IMR-90 (cell line): ENCODE data around the gene ILF3. TPM values are rescaled to one million over a fixed set of nuclear protein-coding genes. Genes with fewer than 3 reads are reported as not detected.
A peak's percentile ranks its signal among the peaks of the same experiment; 100 is the strongest.

Experiments
- ATAC-seq: fragments of 200-7000 bp; cut with Tn5 transposase; 2 replicates; pipeline ENCODE4 v1.9.1; 2020; ENCODE audit warnings: low read depth, mild to moderate bottlenecking, moderate library complexity
- BruUV-seq: library from RNA; stranded (reverse); fragments of 400-500 nt; replicated peaks from 2 replicates; lab custom pipeline; 2021; lab: Mats Ljungman, UMichigan
- CTCF ChIA-PET: fragments of 300-600 bp; formaldehyde crosslinking; extraction: SDS; loops from one replicate; lab custom pipeline; 2021; ENCODE audit warnings: antibody characterized with exemption; lab: Yijun Ruan, JAX
- POLR2A ChIA-PET: fragments of 300-600 bp; sonication (Branson Sonifier 250); formaldehyde crosslinking; loops from one replicate; lab custom pipeline; 2022; ENCODE audit warnings: antibody characterized with exemption; ENCODE audit not compliant: unreplicated experiment; lab: Charles Lee
- DNase-seq: peaks from one replicate; pipeline ENCODE4 v3.0.0; 2013
- H2AFZ ChIP-seq: replicated peaks from 2 replicates; pipeline ENCODE3; 2013; ENCODE audit warnings: low read length, mild to moderate bottlenecking; ENCODE audit not compliant: poor library complexity
- H2AK5ac ChIP-seq: 2 replicates; pipeline ENCODE4 v1.6.1; 2013; ENCODE audit warnings: low read depth, low read length, inconsistent platforms
- H2AK9ac ChIP-seq: replicated peaks from 2 replicates; pipeline ENCODE3; 2013; ENCODE audit warnings: mild to moderate bottlenecking, low read depth, low read length, moderate library complexity; ENCODE audit not compliant: poor library complexity
- H2BK120ac ChIP-seq: 2 replicates; pipeline ENCODE4 v1.6.1; 2013; ENCODE audit warnings: low read depth, low read length, inconsistent platforms
- H2BK15ac ChIP-seq: 3 replicates; pipeline ENCODE4 v1.6.1; 2013; ENCODE audit warnings: low read depth, low read length, inconsistent platforms
- H2BK20ac ChIP-seq: 2 replicates; pipeline ENCODE4 v1.6.1; 2013; ENCODE audit warnings: low read depth, mild to moderate bottlenecking, inconsistent platforms, low read length, moderate library complexity
- H2BK5ac ChIP-seq: 2 replicates; pipeline ENCODE4 v1.6.1; 2013; ENCODE audit warnings: mild to moderate bottlenecking, low read depth, low read length, inconsistent platforms; ENCODE audit not compliant: poor library complexity, severe bottlenecking
- H3K14ac ChIP-seq: replicated peaks from 2 replicates; pipeline ENCODE4 v1.6.1; 2013; ENCODE audit warnings: low read depth, low read length, inconsistent platforms
- H3K18ac ChIP-seq: 2 replicates; pipeline ENCODE4 v1.6.1; 2013; ENCODE audit warnings: low read depth, low read length, control low read depth
- H3K23ac ChIP-seq: 2 replicates; pipeline ENCODE4 v1.6.1; 2013; ENCODE audit warnings: low read depth, low read length, inconsistent platforms
- H3K27ac ChIP-seq: 2 replicates; pipeline ENCODE4 v1.5.1; 2013; ENCODE audit warnings: mild to moderate bottlenecking, control low read depth, low read length; ENCODE audit not compliant: insufficient read depth
- H3K27me3 ChIP-seq: 2 replicates; pipeline ENCODE4 v1.6.1; 2013; ENCODE audit warnings: low read length; ENCODE audit not compliant: control insufficient read depth, insufficient read depth
- H3K36me3 ChIP-seq: 2 replicates; pipeline ENCODE4 v1.6.1; 2013; ENCODE audit warnings: low read length, mixed read lengths; ENCODE audit not compliant: control insufficient read depth, insufficient read depth
- H3K4ac ChIP-seq: 2 replicates; pipeline ENCODE4 v1.6.1; 2013; ENCODE audit warnings: low read depth, low read length, inconsistent platforms
- H3K4me1 ChIP-seq: 2 replicates; pipeline ENCODE4 v1.6.1; 2013; ENCODE audit warnings: low read length, mixed read lengths; ENCODE audit not compliant: control insufficient read depth, insufficient read depth
- H3K4me2 ChIP-seq: 2 replicates; pipeline ENCODE4 v1.6.1; 2013; ENCODE audit warnings: low read depth, mild to moderate bottlenecking, control low read depth, low read length, moderate library complexity
- H3K4me3 ChIP-seq: 2 replicates; pipeline ENCODE4 v1.5.1; 2013; ENCODE audit warnings: low read depth, mild to moderate bottlenecking, control low read depth, low read length, moderate library complexity; ENCODE audit not compliant: insufficient read depth
- H3K56ac ChIP-seq: 2 replicates; pipeline ENCODE4 v1.6.1; 2013; ENCODE audit warnings: low read length, inconsistent platforms; ENCODE audit not compliant: insufficient read depth; ENCODE audit errors: extremely low read depth
- H3K79me1 ChIP-seq, 2 experiments: 2 replicates each; pipeline ENCODE4 v1.6.1; 2013; ENCODE audit warnings: low read length in 2 of 2, inconsistent platforms in 1 of 2, low read depth in 1 of 2
- H3K9ac ChIP-seq: 2 replicates; pipeline ENCODE4 v1.6.1; 2013; ENCODE audit warnings: low read depth, low read length, control low read depth
- H3K9me1 ChIP-seq: 2 replicates; pipeline ENCODE4 v1.6.1; 2013; ENCODE audit warnings: low read length, inconsistent platforms; ENCODE audit not compliant: insufficient read depth
- H3K9me3 ChIP-seq: 2 replicates; pipeline ENCODE4 v1.6.1; 2013; ENCODE audit warnings: low read length; ENCODE audit not compliant: control insufficient read depth, insufficient read depth
- H4K20me1 ChIP-seq: 2 replicates; pipeline ENCODE4 v1.6.1; 2013; ENCODE audit warnings: low read length, inconsistent platforms; ENCODE audit not compliant: insufficient read depth
- H4K5ac ChIP-seq: 2 replicates; pipeline ENCODE4 v1.6.1; 2013; ENCODE audit warnings: mild to moderate bottlenecking, low read depth, low read length, control low read depth
- H4K8ac ChIP-seq, 2 experiments: 2 replicates each; pipeline ENCODE4 v1.6.1; 2013; ENCODE audit warnings: low read depth in 2 of 2, low read length in 2 of 2, control low read depth in 1 of 2, inconsistent platforms in 1 of 2
- H4K91ac ChIP-seq: 2 replicates; pipeline ENCODE4 v1.6.1; 2013; ENCODE audit warnings: low read depth, low read length, inconsistent platforms; ENCODE audit not compliant: insufficient read depth
- BHLHE40 ChIP-seq: fragments of 150-350 bp; IDR thresholded peaks from 2 replicates; pipeline ENCODE4 v1.6.1; 2016; ENCODE audit warnings: mild to moderate bottlenecking, low read depth, low read length
- CEBPB ChIP-seq: IDR thresholded peaks from 2 replicates; pipeline ENCODE4 v1.6.1; 2012; ENCODE audit warnings: low read depth, low read length, improper control_type of control experiment
- CHD1 ChIP-seq: IDR thresholded peaks from 2 replicates; pipeline ENCODE4 v1.6.1; 2012; ENCODE audit warnings: low read depth, low read length, improper control_type of control experiment
- FOS ChIP-seq: fragments of 150-350 bp; IDR thresholded peaks from 2 replicates; pipeline ENCODE4 v1.6.1; 2016; ENCODE audit warnings: low read depth, low read length
- MAFK ChIP-seq: IDR thresholded peaks from 2 replicates; pipeline ENCODE4 v1.6.1; 2012; ENCODE audit warnings: low read depth, low read length, improper control_type of control experiment
- MAZ ChIP-seq: IDR thresholded peaks from 2 replicates; pipeline ENCODE4 v1.6.1; 2012; ENCODE audit warnings: low read depth, mild to moderate bottlenecking, low read length, improper control_type of control experiment, moderate library complexity, borderline replicate concordance
- MXI1 ChIP-seq: IDR thresholded peaks from 2 replicates; pipeline ENCODE4 v1.6.1; 2012; ENCODE audit warnings: low read depth, mild to moderate bottlenecking, low read length, moderate library complexity, borderline replicate concordance
- NFE2L2 ChIP-seq: fragments of 150-350 bp; IDR thresholded peaks from 2 replicates; pipeline ENCODE4 v1.6.1; 2016; ENCODE audit warnings: low read depth, mild to moderate bottlenecking, low read length
- POLR2A ChIP-seq: IDR thresholded peaks from 2 replicates; pipeline ENCODE4 v1.6.1; 2012; ENCODE audit warnings: mild to moderate bottlenecking, low read depth, low read length
- RAD21 ChIP-seq: IDR thresholded peaks from 2 replicates; pipeline ENCODE4 v1.6.1; 2012; ENCODE audit warnings: low read length, improper control_type of control experiment
- RCOR1 ChIP-seq: IDR thresholded peaks from 2 replicates; pipeline ENCODE4 v1.6.1; 2012; ENCODE audit warnings: mild to moderate bottlenecking, low read length, improper control_type of control experiment; ENCODE audit not compliant: insufficient replicate concordance
- RFX5 ChIP-seq: IDR thresholded peaks from 2 replicates; pipeline ENCODE4 v1.8.0; 2012; ENCODE audit warnings: low read depth, mild to moderate bottlenecking, low read length, moderate library complexity
- SMC3 ChIP-seq: fragments of 150-350 bp; IDR thresholded peaks from 2 replicates; pipeline ENCODE4 v1.6.1; 2016; ENCODE audit warnings: low read depth, mild to moderate bottlenecking, antibody characterized with exemption, low read length, moderate library complexity
- WGBS, 2 experiments: methylation state at CpG; one replicate each; pipeline versions ENCODE4 v1.1.5 to v1.1.7; 2013; ENCODE audit warnings: missing lambda C conversion rate in 2 of 2; ENCODE audit not compliant: insufficient read length in 1 of 2; ENCODE audit errors: extremely low coverage in 2 of 2; 5-methylcytosine and 5-hydroxymethylcytosine counted together
- dilution Hi-C: fragments of 300-500 bp; cut with HindIII; formaldehyde crosslinking; loops from one replicate; pipeline ENCODE4 v1.14.3; 2018; ENCODE audit warnings: low sequenced_read_pairs; ENCODE audit not compliant: unreplicated experiment
- in situ Hi-C: fragments of 300-500 bp; cut with MboI; formaldehyde crosslinking; loops from 3 replicates; pipeline ENCODE4 v1.14.3; 2019; ENCODE audit warnings: low sequenced_read_pairs, inconsistent platforms, mixed read lengths
- intact Hi-C: fragments of 100-400 bp; cut with micrococcal nuclease; formaldehyde crosslinking; loops from 2 replicates; pipeline ENCODE4 v1.10.0; 2022
- polyA plus RNA-seq, 3 experiments: library from polyadenylated mRNA; depleted of rRNA; stranded (reverse); fragments of >200 nt; gene quantifications; 2 replicates each; pipeline ENCODE4 v1.2.3, GENCODE V29; 2012; ENCODE audit warnings: low replicate concordance in 1 of 3
- total RNA-seq: library from RNA; depleted of rRNA; stranded (reverse); fragments of >200 nt; gene quantifications from 2 replicates; pipeline ENCODE4 v1.2.3, GENCODE V29; 2012
- TF ChIP-seq, protein P1 (sequence below): fragments of 150-350 bp; IDR thresholded peaks from 2 replicates; pipeline ENCODE4 v1.6.1; 2017; ENCODE audit warnings: mild to moderate bottlenecking, antibody characterized with exemption, low read length, low read depth
- TF ChIP-seq, protein P2 (sequence below): fragments of 150-350 bp; IDR thresholded peaks from 2 replicates; pipeline ENCODE4 v1.6.1; 2016; ENCODE audit warnings: low read depth, mild to moderate bottlenecking, low read length, moderate library complexity, borderline replicate concordance
- TF ChIP-seq, protein P3 (sequence below): conservative IDR thresholded peaks from 2 replicates; pipeline ENCODE4 v1.5.1; 2012; ENCODE audit warnings: mild to moderate bottlenecking, low read depth, low read length, improper control_type of control experiment

The ILF3 gene
- total and polyA plus RNA-seq, 2 of the 4 experiments (the other 2 are of a cell fraction): 120 to 166 TPM

DNA sequence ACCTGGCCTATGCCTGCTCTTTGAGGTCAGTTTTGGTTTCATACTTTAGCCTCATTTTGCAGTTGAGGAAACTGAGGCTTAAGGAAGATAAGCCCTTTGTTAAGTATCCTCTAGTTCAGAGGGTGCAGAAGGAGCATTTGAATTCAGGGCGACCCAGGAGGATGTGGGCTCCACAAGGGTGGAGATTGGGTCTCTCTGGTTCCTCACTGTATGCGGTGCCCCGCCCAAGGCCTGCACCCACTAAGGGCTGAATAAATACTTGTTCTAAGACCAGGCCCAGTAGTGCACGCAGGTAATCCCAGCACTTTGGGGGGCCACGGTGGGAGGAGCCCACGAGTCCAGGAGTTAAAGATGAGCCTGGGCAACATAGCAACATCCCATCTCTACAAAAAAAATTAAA, 29.6 kb upstream of the ILF3 start:
- H4K5ac ChIP-seq: peak overlapping the region; percentile 10; the same call in 1 of the 2 replicates
- H2BK5ac ChIP-seq: no peak overlapping the region
- H2AK9ac ChIP-seq: peak overlapping the region; percentile 94
- POLR2A ChIA-PET: no interaction called here
- H2AK5ac ChIP-seq: peak overlapping the region; percentile 93
- H2AFZ ChIP-seq: no peak overlapping the region
- CTCF ChIA-PET: no interaction called here
- no peak overlapping the region for H3K9ac ChIP-seq
- H4K8ac ChIP-seq: peak overlapping the region; percentile 90 to 96; a peak in 2 of 4 replicates
- no CpG with 5 or more reads among the region's 6 CpGs for WGBS, 2 experiments
- H3K36me3 ChIP-seq: peaks cover 15% of the 10 kb centered on the region
- intact Hi-C loops (no loop called here), dilution Hi-C loops (no loop called here), in situ Hi-C loops (no loop called here)
- H2BK20ac ChIP-seq: 0 out of 2 replicates have a peak overlapping the region, but pooled peaks have one; percentile 41
- no peak for DNase-seq
- no TSS peak for BruUV-seq
- H3K79me1 ChIP-seq: peaks cover 34 to 69% of the 10 kb centered on the region in 2 experiments
- H4K20me1 ChIP-seq: no peaks in the 10 kb centered on the region; the same call in none of the 2 replicates
- no peaks in the 10 kb centered on the region for H3K9me3 ChIP-seq
- no peak overlapping the region for H4K91ac ChIP-seq
- H3K14ac ChIP-seq: peak overlapping the region; percentile 86; the same call in 1 of the 2 replicates
- peak overlapping the region; percentile 87; the same call in 1 of the 2 replicates for H2BK120ac ChIP-seq
- H3K4ac ChIP-seq: peak overlapping the region; percentile 97
- peak overlapping the region; percentile 93; the same call in 1 of the 2 replicates for H3K4me2 ChIP-seq
- no peak for ATAC-seq
- peaks cover 19% of the 10 kb centered on the region for H3K9me1 ChIP-seq
- H3K56ac ChIP-seq: no peak overlapping the region
- no peak overlapping the region for H3K4me3 ChIP-seq
- TF ChIP-seq POLR2A (no peak), CEBPB (no peak), MAZ (no peak), BHLHE40 (no peak), NFE2L2 (no peak), RAD21 (no peak), FOS (no peak), RFX5 (no peak), SMC3 (no peak), MAFK (no peak), MXI1 (no peak), CHD1 (no peak), RCOR1 (no peak)
- TF ChIP-seq, protein P1, sequence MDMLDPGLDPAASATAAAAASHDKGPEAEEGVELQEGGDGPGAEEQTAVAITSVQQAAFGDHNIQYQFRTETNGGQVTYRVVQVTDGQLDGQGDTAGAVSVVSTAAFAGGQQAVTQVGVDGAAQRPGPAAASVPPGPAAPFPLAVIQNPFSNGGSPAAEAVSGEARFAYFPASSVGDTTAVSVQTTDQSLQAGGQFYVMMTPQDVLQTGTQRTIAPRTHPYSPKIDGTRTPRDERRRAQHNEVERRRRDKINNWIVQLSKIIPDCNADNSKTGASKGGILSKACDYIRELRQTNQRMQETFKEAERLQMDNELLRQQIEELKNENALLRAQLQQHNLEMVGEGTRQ: no peak
- TF ChIP-seq, protein P2, sequence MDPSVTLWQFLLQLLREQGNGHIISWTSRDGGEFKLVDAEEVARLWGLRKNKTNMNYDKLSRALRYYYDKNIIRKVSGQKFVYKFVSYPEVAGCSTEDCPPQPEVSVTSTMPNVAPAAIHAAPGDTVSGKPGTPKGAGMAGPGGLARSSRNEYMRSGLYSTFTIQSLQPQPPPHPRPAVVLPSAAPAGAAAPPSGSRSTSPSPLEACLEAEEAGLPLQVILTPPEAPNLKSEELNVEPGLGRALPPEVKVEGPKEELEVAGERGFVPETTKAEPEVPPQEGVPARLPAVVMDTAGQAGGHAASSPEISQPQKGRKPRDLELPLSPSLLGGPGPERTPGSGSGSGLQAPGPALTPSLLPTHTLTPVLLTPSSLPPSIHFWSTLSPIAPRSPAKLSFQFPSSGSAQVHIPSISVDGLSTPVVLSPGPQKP: no peak
- TF ChIP-seq, protein P3, sequence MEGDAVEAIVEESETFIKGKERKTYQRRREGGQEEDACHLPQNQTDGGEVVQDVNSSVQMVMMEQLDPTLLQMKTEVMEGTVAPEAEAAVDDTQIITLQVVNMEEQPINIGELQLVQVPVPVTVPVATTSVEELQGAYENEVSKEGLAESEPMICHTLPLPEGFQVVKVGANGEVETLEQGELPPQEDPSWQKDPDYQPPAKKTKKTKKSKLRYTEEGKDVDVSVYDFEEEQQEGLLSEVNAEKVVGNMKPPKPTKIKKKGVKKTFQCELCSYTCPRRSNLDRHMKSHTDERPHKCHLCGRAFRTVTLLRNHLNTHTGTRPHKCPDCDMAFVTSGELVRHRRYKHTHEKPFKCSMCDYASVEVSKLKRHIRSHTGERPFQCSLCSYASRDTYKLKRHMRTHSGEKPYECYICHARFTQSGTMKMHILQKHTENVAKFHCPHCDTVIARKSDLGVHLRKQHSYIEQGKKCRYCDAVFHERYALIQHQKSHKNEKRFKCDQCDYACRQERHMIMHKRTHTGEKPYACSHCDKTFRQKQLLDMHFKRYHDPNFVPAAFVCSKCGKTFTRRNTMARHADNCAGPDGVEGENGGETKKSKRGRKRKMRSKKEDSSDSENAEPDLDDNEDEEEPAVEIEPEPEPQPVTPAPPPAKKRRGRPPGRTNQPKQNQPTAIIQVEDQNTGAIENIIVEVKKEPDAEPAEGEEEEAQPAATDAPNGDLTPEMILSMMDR: no peak
- H3K18ac ChIP-seq: no peak overlapping the region
- peaks cover 11% of the 10 kb centered on the region for H3K4me1 ChIP-seq
- H2BK15ac ChIP-seq: no peak overlapping the region
- no peak overlapping the region for H3K27ac ChIP-seq
- peak overlapping the region; percentile 90; the same call in 1 of the 2 replicates for H3K23ac ChIP-seq
- no peaks in the 10 kb centered on the region for H3K27me3 ChIP-seq
